GM23338 (cell line): ENCODE data around the gene C6orf89. TPM values are rescaled to one million over a fixed set of nuclear protein-coding genes. Genes with fewer than 3 reads are reported as not detected.

ENCODE experiments used
- ATAC-seq: fragments of 200-7000 bp; cut with Tn5 transposase; 3 replicates; pipeline ENCODE4 v1.9.1; 2020
- DNase-seq: peaks from one replicate; pipeline ENCODE4 v3.0.0-alpha.2; 2015; ENCODE audit warnings: low spot score
- H2AFZ ChIP-seq: fragments of 200-600 bp; sonication (generic); 2 replicates; pipeline ENCODE4 v1.8.0; 2016; ENCODE audit warnings: antibody characterized with exemption, mild to moderate bottlenecking, moderate library complexity
- H3F3A ChIP-seq: fragments of 200-600 bp; sonication (generic); replicated peaks from 2 replicates; pipeline ENCODE4 v1.8.0; 2017; ENCODE audit warnings: antibody characterized with exemption, mixed run types, low read depth
- H3K27ac ChIP-seq: fragments of 200-600 bp; sonication (generic); 2 replicates; pipeline ENCODE4 v1.6.1; 2016; ENCODE audit warnings: low read depth
- H3K27me3 ChIP-seq: fragments of 200-600 bp; sonication (generic); 2 replicates; pipeline ENCODE4 v1.8.0; 2016; ENCODE audit warnings: mild to moderate bottlenecking, mixed run types, moderate library complexity; ENCODE audit not compliant: insufficient read depth
- H3K36me3 ChIP-seq: fragments of 200-600 bp; sonication (generic); 2 replicates; pipeline ENCODE4 v1.8.0; 2016; ENCODE audit warnings: mild to moderate bottlenecking; ENCODE audit not compliant: insufficient read depth
- H3K4me1 ChIP-seq: fragments of 200-600 bp; sonication (generic); 2 replicates; pipeline ENCODE4 v1.8.0; 2016; ENCODE audit warnings: mild to moderate bottlenecking, moderate library complexity; ENCODE audit not compliant: insufficient read depth
- H3K4me2 ChIP-seq: fragments of 200-600 bp; sonication (generic); 2 replicates; pipeline ENCODE4 v1.7.1; 2017; ENCODE audit warnings: mixed run types
- H3K4me3 ChIP-seq: fragments of 200-600 bp; sonication (generic); 2 replicates; pipeline ENCODE4 v1.6.1; 2016; ENCODE audit warnings: mixed run types
- H3K79me2 ChIP-seq: fragments of 200-600 bp; sonication (generic); replicated peaks from 2 replicates; pipeline ENCODE4 v1.8.0; 2017; ENCODE audit warnings: mild to moderate bottlenecking; ENCODE audit not compliant: insufficient read depth
- H3K9me2 ChIP-seq: fragments of 200-600 bp; sonication (generic); 2 replicates; pipeline ENCODE4 v1.8.0; 2017; ENCODE audit not compliant: insufficient read depth
- H4K20me1 ChIP-seq: fragments of 200-600 bp; sonication (generic); replicated peaks from 2 replicates; pipeline ENCODE4 v1.8.0; 2017; ENCODE audit warnings: mild to moderate bottlenecking; ENCODE audit not compliant: insufficient read depth
- H3K27ac Mint-ChIP-seq: 2 replicates; pipeline ENCODE4 v1.8.0; 2020; ENCODE audit warnings: inconsistent platforms, mild to moderate bottlenecking, moderate library complexity, mixed read lengths
- H3K27me3 Mint-ChIP-seq: 3 replicates; pipeline ENCODE4 v1.8.0; 2022; ENCODE audit warnings: low read depth, mild to moderate bottlenecking, moderate library complexity, mixed read lengths, inconsistent platforms; ENCODE audit not compliant: insufficient read depth, poor library complexity
- H3K36me3 Mint-ChIP-seq: 3 replicates; pipeline ENCODE4 v1.8.0; 2021; ENCODE audit warnings: low read depth, mild to moderate bottlenecking, inconsistent platforms, moderate library complexity, mixed read lengths
- H3K4me1 Mint-ChIP-seq: 3 replicates; pipeline ENCODE4 v1.8.0; 2020; ENCODE audit warnings: mild to moderate bottlenecking, inconsistent platforms, mixed read lengths
- H3K4me3 Mint-ChIP-seq: 3 replicates; pipeline ENCODE4 v1.8.0; 2021; ENCODE audit warnings: moderate library complexity, mild to moderate bottlenecking, inconsistent platforms, mixed read lengths
- H3K9me3 Mint-ChIP-seq: 3 replicates; pipeline ENCODE4 v1.8.0; 2020; ENCODE audit warnings: moderate library complexity, mild to moderate bottlenecking, inconsistent platforms, mixed read lengths
- CREB1 ChIP-seq: fragments of 250-450 bp; sonication (Bioruptor Pico); IDR thresholded peaks from 2 replicates; pipeline ENCODE4 v1.5.0; 2020; ENCODE audit warnings: low read depth, mild to moderate bottlenecking, moderate library complexity
- ETS1 ChIP-seq: IDR thresholded peaks from 2 replicates; pipeline ENCODE4 v1.6.1; 2016; ENCODE audit warnings: antibody characterized with exemption
- EZH2 ChIP-seq: fragments of 200-600 bp; sonication (generic); IDR thresholded peaks from one replicate; pipeline ENCODE4 v1.8.0; 2017; ENCODE audit warnings: antibody characterized with exemption, mild to moderate bottlenecking, low read depth; ENCODE audit not compliant: unreplicated experiment
- EZH2phosphoT487 ChIP-seq: fragments of 200-600 bp; sonication (generic); IDR thresholded peaks from one replicate; pipeline ENCODE4 v1.8.1; 2018; ENCODE audit warnings: antibody characterized with exemption; ENCODE audit not compliant: unreplicated experiment
- JUNB ChIP-seq: IDR thresholded peaks from one replicate; pipeline ENCODE4 v1.6.1; 2016; ENCODE audit warnings: antibody characterized with exemption; ENCODE audit not compliant: unreplicated experiment
- NANOG ChIP-seq: IDR thresholded peaks from 2 replicates; pipeline ENCODE4 v1.6.1; 2016; ENCODE audit warnings: antibody characterized with exemption, borderline replicate concordance
- POLR2AphosphoS5 ChIP-seq: IDR thresholded peaks from 2 replicates; pipeline ENCODE4 v1.6.1; 2016; ENCODE audit warnings: antibody characterized with exemption, low read depth
- STAT1 ChIP-seq: IDR thresholded peaks from one replicate; pipeline ENCODE4 v1.6.1; 2016; ENCODE audit warnings: antibody characterized with exemption; ENCODE audit not compliant: unreplicated experiment
- ZNF114 ChIP-seq: fragments of 250-450 bp; sonication (Bioruptor Pico); IDR thresholded peaks from 2 replicates; pipeline ENCODE4 v1.5.0; 2020; ENCODE audit warnings: mild to moderate bottlenecking, moderate library complexity
- ZNF331 ChIP-seq: fragments of 250-450 bp; sonication (Bioruptor Pico); IDR thresholded peaks from 2 replicates; pipeline ENCODE4 v1.5.0; 2020; ENCODE audit warnings: low read depth, mild to moderate bottlenecking, moderate library complexity
- polyA plus RNA-seq: library from polyadenylated mRNA; unstranded; fragments of >200 nt; fragmentation: Nextera tagmentation; extraction: Ambion mirVana; gene quantifications from 2 replicates; pipeline ENCODE4 v1.2.1, GENCODE V29; 2016
- total RNA-seq: library from RNA; depleted of rRNA; stranded (reverse); fragments of >200 nt; shearing (Covaris generic); gene quantifications from 2 replicates; pipeline ENCODE4 v1.2.3, GENCODE V29; 2014
- TF ChIP-seq, protein P1 (sequence below), 2 experiments: fragments of 200-600 bp in 1 of 2; sonication (generic) in 1 of 2; conservative IDR thresholded peaks; 2 replicates each; pipeline versions ENCODE4 v1.5.1 to v1.6.1; 2016 to 2017; ENCODE audit warnings: antibody characterized with exemption in 2 of 2, low read depth in 2 of 2, mild to moderate bottlenecking in 2 of 2, moderate library complexity in 1 of 2
- TF ChIP-seq, protein P2 (sequence below): fragments of 250-450 bp; sonication (Bioruptor Pico); IDR thresholded peaks from 2 replicates; pipeline ENCODE4 v1.5.0; 2020; ENCODE audit warnings: mild to moderate bottlenecking, moderate library complexity
- TF ChIP-seq, protein P3 (sequence below): IDR thresholded peaks from one replicate; pipeline ENCODE4 v1.6.1; 2018; ENCODE audit warnings: antibody characterized with exemption; ENCODE audit not compliant: unreplicated experiment

The C6orf89 gene
- total and polyA plus RNA-seq, 2 experiments from 2014 or later = 3.7 to 7.9 TPM

DNA sequence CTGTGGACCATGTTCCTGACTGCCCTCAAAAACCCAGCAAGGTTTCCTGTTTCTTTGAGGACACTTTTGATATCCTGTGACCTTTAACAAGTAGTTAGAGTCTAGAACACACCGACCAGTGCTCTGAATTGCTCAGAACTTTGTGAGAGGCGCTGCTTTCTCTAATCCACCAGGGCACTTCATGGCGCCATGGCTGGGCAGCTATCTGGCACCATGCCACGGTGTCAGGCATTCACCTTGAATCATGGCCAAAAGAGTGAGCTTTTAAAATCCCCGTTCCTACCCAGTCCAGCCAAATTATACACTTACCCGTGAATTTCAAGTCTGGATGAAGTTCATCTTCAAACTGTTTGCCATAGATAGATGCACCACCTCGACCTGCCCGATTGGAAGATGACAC, 29.5 kb upstream of the C6orf89 start:
- H2AFZ ChIP-seq = no peak overlapping the region
- H3K4me1 ChIP-seq = peaks cover 13% of the 10 kb centered on the region
- H4K20me1 ChIP-seq = peaks cover 4% of the 10 kb centered on the region; the same call in 1 of the 2 replicates
- H3K79me2 ChIP-seq = peaks cover 45% of the 10 kb centered on the region
- 0 out of 2 replicates have a peak overlapping the region, but pooled peaks have one; percentile 10 for H3K27ac ChIP-seq
- no peak overlapping the region for H3K4me3 ChIP-seq
- no peak for ATAC-seq
- TF ChIP-seq, protein P1, sequence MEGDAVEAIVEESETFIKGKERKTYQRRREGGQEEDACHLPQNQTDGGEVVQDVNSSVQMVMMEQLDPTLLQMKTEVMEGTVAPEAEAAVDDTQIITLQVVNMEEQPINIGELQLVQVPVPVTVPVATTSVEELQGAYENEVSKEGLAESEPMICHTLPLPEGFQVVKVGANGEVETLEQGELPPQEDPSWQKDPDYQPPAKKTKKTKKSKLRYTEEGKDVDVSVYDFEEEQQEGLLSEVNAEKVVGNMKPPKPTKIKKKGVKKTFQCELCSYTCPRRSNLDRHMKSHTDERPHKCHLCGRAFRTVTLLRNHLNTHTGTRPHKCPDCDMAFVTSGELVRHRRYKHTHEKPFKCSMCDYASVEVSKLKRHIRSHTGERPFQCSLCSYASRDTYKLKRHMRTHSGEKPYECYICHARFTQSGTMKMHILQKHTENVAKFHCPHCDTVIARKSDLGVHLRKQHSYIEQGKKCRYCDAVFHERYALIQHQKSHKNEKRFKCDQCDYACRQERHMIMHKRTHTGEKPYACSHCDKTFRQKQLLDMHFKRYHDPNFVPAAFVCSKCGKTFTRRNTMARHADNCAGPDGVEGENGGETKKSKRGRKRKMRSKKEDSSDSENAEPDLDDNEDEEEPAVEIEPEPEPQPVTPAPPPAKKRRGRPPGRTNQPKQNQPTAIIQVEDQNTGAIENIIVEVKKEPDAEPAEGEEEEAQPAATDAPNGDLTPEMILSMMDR (conservative IDR thresholded peaks at IDR 0.05; ENCODE audit: low read depth in 2 of 2) = no peak
- TF ChIP-seq ZNF331 (CRISPR knock-in tag) = no peak
- no peak for TF ChIP-seq NANOG
- TF ChIP-seq EZH2 = no peak
- TF ChIP-seq, protein P2, sequence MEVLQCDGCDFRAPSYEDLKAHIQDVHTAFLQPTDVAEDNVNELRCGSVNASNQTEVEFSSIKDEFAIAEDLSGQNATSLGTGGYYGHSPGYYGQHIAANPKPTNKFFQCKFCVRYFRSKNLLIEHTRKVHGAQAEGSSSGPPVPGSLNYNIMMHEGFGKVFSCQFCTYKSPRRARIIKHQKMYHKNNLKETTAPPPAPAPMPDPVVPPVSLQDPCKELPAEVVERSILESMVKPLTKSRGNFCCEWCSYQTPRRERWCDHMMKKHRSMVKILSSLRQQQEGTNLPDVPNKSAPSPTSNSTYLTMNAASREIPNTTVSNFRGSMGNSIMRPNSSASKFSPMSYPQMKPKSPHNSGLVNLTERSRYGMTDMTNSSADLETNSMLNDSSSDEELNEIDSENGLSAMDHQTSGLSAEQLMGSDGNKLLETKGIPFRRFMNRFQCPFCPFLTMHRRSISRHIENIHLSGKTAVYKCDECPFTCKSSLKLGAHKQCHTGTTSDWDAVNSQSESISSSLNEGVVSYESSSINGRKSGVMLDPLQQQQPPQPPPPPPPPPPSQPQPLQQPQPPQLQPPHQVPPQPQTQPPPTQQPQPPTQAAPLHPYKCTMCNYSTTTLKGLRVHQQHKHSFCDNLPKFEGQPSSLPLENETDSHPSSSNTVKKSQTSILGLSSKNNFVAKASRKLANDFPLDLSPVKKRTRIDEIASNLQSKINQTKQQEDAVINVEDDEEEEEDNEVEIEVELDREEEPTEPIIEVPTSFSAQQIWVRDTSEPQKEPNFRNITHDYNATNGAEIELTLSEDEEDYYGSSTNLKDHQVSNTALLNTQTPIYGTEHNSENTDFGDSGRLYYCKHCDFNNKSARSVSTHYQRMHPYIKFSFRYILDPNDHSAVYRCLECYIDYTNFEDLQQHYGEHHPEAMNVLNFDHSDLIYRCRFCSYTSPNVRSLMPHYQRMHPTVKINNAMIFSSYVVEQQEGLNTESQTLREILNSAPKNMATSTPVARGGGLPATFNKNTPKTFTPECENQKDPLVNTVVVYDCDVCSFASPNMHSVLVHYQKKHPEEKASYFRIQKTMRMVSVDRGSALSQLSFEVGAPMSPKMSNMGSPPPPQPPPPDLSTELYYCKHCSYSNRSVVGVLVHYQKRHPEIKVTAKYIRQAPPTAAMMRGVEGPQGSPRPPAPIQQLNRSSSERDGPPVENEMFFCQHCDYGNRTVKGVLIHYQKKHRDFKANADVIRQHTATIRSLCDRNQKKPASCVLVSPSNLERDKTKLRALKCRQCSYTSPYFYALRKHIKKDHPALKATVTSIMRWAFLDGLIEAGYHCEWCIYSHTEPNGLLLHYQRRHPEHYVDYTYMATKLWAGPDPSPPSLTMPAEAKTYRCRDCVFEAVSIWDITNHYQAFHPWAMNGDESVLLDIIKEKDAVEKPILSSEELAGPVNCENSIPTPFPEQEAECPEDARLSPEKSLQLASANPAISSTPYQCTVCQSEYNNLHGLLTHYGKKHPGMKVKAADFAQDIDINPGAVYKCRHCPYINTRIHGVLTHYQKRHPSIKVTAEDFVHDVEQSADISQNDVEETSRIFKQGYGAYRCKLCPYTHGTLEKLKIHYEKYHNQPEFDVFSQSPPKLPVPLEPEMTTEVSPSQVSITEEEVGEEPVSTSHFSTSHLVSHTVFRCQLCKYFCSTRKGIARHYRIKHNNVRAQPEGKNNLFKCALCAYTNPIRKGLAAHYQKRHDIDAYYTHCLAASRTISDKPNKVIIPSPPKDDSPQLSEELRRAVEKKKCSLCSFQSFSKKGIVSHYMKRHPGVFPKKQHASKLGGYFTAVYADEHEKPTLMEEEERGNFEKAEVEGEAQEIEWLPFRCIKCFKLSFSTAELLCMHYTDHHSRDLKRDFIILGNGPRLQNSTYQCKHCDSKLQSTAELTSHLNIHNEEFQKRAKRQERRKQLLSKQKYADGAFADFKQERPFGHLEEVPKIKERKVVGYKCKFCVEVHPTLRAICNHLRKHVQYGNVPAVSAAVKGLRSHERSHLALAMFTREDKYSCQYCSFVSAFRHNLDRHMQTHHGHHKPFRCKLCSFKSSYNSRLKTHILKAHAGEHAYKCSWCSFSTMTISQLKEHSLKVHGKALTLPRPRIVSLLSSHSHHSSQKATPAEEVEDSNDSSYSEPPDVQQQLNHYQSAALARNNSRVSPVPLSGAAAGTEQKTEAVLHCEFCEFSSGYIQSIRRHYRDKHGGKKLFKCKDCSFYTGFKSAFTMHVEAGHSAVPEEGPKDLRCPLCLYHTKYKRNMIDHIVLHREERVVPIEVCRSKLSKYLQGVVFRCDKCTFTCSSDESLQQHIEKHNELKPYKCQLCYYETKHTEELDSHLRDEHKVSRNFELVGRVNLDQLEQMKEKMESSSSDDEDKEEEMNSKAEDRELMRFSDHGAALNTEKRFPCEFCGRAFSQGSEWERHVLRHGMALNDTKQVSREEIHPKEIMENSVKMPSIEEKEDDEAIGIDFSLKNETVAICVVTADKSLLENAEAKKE (CRISPR knock-in tag) = no peak
- no peak for TF ChIP-seq STAT1
- TF ChIP-seq JUNB = no peak
- TF ChIP-seq ZNF114 = no peak
- TF ChIP-seq CREB1 = no peak
- TF ChIP-seq, protein P3, sequence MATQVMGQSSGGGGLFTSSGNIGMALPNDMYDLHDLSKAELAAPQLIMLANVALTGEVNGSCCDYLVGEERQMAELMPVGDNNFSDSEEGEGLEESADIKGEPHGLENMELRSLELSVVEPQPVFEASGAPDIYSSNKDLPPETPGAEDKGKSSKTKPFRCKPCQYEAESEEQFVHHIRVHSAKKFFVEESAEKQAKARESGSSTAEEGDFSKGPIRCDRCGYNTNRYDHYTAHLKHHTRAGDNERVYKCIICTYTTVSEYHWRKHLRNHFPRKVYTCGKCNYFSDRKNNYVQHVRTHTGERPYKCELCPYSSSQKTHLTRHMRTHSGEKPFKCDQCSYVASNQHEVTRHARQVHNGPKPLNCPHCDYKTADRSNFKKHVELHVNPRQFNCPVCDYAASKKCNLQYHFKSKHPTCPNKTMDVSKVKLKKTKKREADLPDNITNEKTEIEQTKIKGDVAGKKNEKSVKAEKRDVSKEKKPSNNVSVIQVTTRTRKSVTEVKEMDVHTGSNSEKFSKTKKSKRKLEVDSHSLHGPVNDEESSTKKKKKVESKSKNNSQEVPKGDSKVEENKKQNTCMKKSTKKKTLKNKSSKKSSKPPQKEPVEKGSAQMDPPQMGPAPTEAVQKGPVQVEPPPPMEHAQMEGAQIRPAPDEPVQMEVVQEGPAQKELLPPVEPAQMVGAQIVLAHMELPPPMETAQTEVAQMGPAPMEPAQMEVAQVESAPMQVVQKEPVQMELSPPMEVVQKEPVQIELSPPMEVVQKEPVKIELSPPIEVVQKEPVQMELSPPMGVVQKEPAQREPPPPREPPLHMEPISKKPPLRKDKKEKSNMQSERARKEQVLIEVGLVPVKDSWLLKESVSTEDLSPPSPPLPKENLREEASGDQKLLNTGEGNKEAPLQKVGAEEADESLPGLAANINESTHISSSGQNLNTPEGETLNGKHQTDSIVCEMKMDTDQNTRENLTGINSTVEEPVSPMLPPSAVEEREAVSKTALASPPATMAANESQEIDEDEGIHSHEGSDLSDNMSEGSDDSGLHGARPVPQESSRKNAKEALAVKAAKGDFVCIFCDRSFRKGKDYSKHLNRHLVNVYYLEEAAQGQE = no peak
- no peak for TF ChIP-seq POLR2AphosphoS5
- no peak for TF ChIP-seq ETS1
- no peak for TF ChIP-seq EZH2phosphoT487
- Mint-ChIP-seq H3K27ac (peak overlapping the region; percentile 8; the same call in 1 of the 2 replicates), H3K4me1 (peaks cover 30% of the 10 kb centered on the region), H3K36me3 (peaks cover 73% of the 10 kb centered on the region), H3K4me3 (no peak overlapping the region), H3K27me3 (peaks cover 11% of the 10 kb centered on the region), H3K9me3 (peaks cover 14% of the 10 kb centered on the region; the same call in 2 of the 3 replicates)
- peaks cover 24% of the 10 kb centered on the region for H3K36me3 ChIP-seq
- H3K4me2 ChIP-seq = no peak overlapping the region
- peaks cover 15% of the 10 kb centered on the region; the same call in 1 of the 2 replicates for H3F3A ChIP-seq
- DNase-seq = no peak
- no peaks in the 10 kb centered on the region for H3K27me3 ChIP-seq
- H3K9me2 ChIP-seq = no peaks in the 10 kb centered on the region
